H1 (cell line): Measurements from ENCODE around the gene TSPAN15. TPM values are rescaled to one million over a fixed set of nuclear protein-coding genes. Genes with fewer than 3 reads are reported as not detected.

Experiments used
- CTCF ChIA-PET: fragments of 300-600 bp; sonication (Branson Sonifier 250); formaldehyde crosslinking; loops from one replicate; lab custom pipeline; 2021; ENCODE audit not compliant: partially characterized antibody; lab: Charles Lee
- POLR2A ChIA-PET: fragments of 300-600 bp; sonication (Branson Sonifier 250); formaldehyde crosslinking; loops from one replicate; lab custom pipeline; 2021; ENCODE audit warnings: inconsistent platforms; ENCODE audit not compliant: partially characterized antibody; lab: Charles Lee
- DNase-seq, 2 experiments: peaks; one replicate each; pipeline versions ENCODE4 v3.0.0 to v3.0.0-alpha.2; 2010 to 2022; ENCODE audit warnings: low spot score in 2 of 2, low read depth in 1 of 2, mixed read lengths in 1 of 2
- FAIRE-seq: peaks from 2 replicates; lab custom pipeline; 2011; peaks lifted over from hg19 to GRCh38; lab: Jason Lieb, UNC
- H2AFZ ChIP-seq: 2 replicates; pipeline ENCODE4 v1.8.1; 2012; ENCODE audit warnings: low read length, inconsistent platforms
- H2AK5ac ChIP-seq: 2 replicates; pipeline ENCODE4 v1.6.1; 2013; ENCODE audit warnings: low read depth, low read length
- H2BK120ac ChIP-seq: replicated peaks from 2 replicates; pipeline ENCODE3; 2013; ENCODE audit warnings: low read depth, low read length, inconsistent platforms
- H2BK12ac ChIP-seq: 2 replicates; pipeline ENCODE4 v1.6.1; 2013; ENCODE audit warnings: low read depth, low read length
- H2BK15ac ChIP-seq: 2 replicates; pipeline ENCODE4 v1.6.1; 2013; ENCODE audit warnings: low read length
- H2BK20ac ChIP-seq: 2 replicates; pipeline ENCODE4 v1.6.1; 2013; ENCODE audit warnings: low read length
- H2BK5ac ChIP-seq: 2 replicates; pipeline ENCODE4 v1.6.1; 2013; ENCODE audit warnings: low read depth, low read length
- H3K14ac ChIP-seq: 2 replicates; pipeline ENCODE4 v1.6.1; 2013; ENCODE audit warnings: inconsistent platforms; ENCODE audit not compliant: insufficient read length
- H3K18ac ChIP-seq: 2 replicates; pipeline ENCODE4 v1.6.1; 2013; ENCODE audit warnings: low read length; ENCODE audit errors: extremely low read depth
- H3K23ac ChIP-seq: 2 replicates; pipeline ENCODE4 v1.6.1; 2013; ENCODE audit warnings: inconsistent platforms; ENCODE audit not compliant: insufficient read length
- H3K23me2 ChIP-seq: 2 replicates; pipeline ENCODE4 v1.6.1; 2013; ENCODE audit warnings: low read depth, low read length
- H3K27ac ChIP-seq: 2 replicates; pipeline ENCODE4 v1.6.1; 2011; ENCODE audit warnings: low read depth, low read length, inconsistent platforms
- H3K27me3 ChIP-seq, 4 experiments: replicated peaks in 1 of 4; 1 replicate in 1 of 4; 2 replicates in 3 of 4; pipeline versions ENCODE4 v1.6.1 to v1.8.1; 2011 to 2013; ENCODE audit warnings: low read length in 3 of 4, mild to moderate bottlenecking in 3 of 4, inconsistent platforms in 2 of 4, mixed read lengths in 2 of 4, moderate library complexity in 1 of 4; ENCODE audit not compliant: control insufficient read depth in 3 of 4, insufficient read depth in 3 of 4; ENCODE audit errors: extremely low read depth in 1 of 4
- H3K36me3 ChIP-seq, 4 experiments: 2 replicates each; pipeline versions ENCODE4 v1.6.1 to v1.8.1; 2011 to 2013; ENCODE audit warnings: mild to moderate bottlenecking in 4 of 4, low read length in 3 of 4, moderate library complexity in 2 of 4, control low read depth in 1 of 4, inconsistent platforms in 1 of 4; ENCODE audit not compliant: insufficient read depth in 4 of 4, control insufficient read depth in 2 of 4
- H3K4ac ChIP-seq: replicated peaks from 2 replicates; pipeline ENCODE3; 2013; ENCODE audit warnings: low read length, low read depth, mixed read lengths, inconsistent platforms; ENCODE audit not compliant: insufficient read length
- H3K4me1 ChIP-seq, 4 experiments: replicated peaks in 1 of 4; 1 replicate in 1 of 4; 2 replicates in 3 of 4; pipeline versions ENCODE4 v1.6.1 to v1.8.1; 2011 to 2013; ENCODE audit warnings: low read length in 3 of 4, inconsistent platforms in 2 of 4, mixed read lengths in 1 of 4; ENCODE audit not compliant: insufficient read depth in 4 of 4, control insufficient read depth in 3 of 4
- H3K4me2 ChIP-seq, 2 experiments: 2 replicates each; pipeline versions ENCODE4 v1.6.1 to v1.8.1; 2011 to 2013; ENCODE audit warnings: low read depth in 2 of 2, low read length in 2 of 2, control low read depth in 1 of 2, inconsistent platforms in 1 of 2, mild to moderate bottlenecking in 1 of 2; ENCODE audit not compliant: insufficient read depth in 1 of 2
- H3K4me3 ChIP-seq, 4 experiments: fragments of 200-600, 300-600 bp in 1 of 4; sonication (generic), shearing (Covaris generic), sonication (Bioruptor Twin) in 1 of 4; 2 replicates each; pipeline versions ENCODE4 v1.5.1 to v1.8.1; 2011 to 2016; ENCODE audit warnings: low read length in 4 of 4, low read depth in 3 of 4, control low read depth in 2 of 4, inconsistent platforms in 2 of 4, mild to moderate bottlenecking in 2 of 4, mixed read lengths in 1 of 4, moderate library complexity in 1 of 4; ENCODE audit not compliant: insufficient read depth in 2 of 4; ENCODE audit errors: extremely low read depth in 1 of 4
- H3K56ac ChIP-seq: replicated peaks from 2 replicates; pipeline ENCODE3; 2013; ENCODE audit warnings: low read depth, mild to moderate bottlenecking, mixed read lengths, low read length, inconsistent platforms; ENCODE audit not compliant: insufficient read length
- H3K79me1 ChIP-seq: 2 replicates; pipeline ENCODE4 v1.6.1; 2013; ENCODE audit warnings: low read depth, low read length, control low read depth
- H3K79me2 ChIP-seq, 2 experiments: 2 replicates each; pipeline versions ENCODE4 v1.6.1 to v1.8.1; 2012 to 2013; ENCODE audit warnings: low read length in 2 of 2, mild to moderate bottlenecking in 2 of 2, inconsistent platforms in 1 of 2; ENCODE audit not compliant: insufficient read depth in 2 of 2, control insufficient read depth in 1 of 2
- H3K9ac ChIP-seq, 4 experiments: replicated peaks in 1 of 4; 1 replicate in 1 of 4; 2 replicates in 3 of 4; pipeline versions ENCODE4 v1.6.1 to v1.8.1; 2011 to 2013; ENCODE audit warnings: low read depth in 3 of 4, low read length in 3 of 4, control low read depth in 2 of 4, mild to moderate bottlenecking in 2 of 4, moderate library complexity in 2 of 4, inconsistent platforms in 1 of 4; ENCODE audit errors: extremely low read depth in 1 of 4
- H3K9me3 ChIP-seq, 2 experiments: 2 replicates each; pipeline versions ENCODE4 v1.6.1 to v1.8.1; 2012 to 2013; ENCODE audit warnings: mild to moderate bottlenecking in 2 of 2, moderate library complexity in 2 of 2, control low read depth in 1 of 2, inconsistent platforms in 1 of 2, low read depth in 1 of 2, low read length in 1 of 2, mixed read lengths in 1 of 2; ENCODE audit not compliant: insufficient read depth in 2 of 2
- H4K20me1 ChIP-seq, 2 experiments: replicated peaks in 1 of 2; 2 replicates each; pipeline versions ENCODE3 to v1.8.1; 2011 to 2013; ENCODE audit warnings: inconsistent platforms in 2 of 2, low read length in 2 of 2, mild to moderate bottlenecking in 1 of 2; ENCODE audit not compliant: insufficient read depth in 2 of 2, control insufficient read depth in 1 of 2
- H4K5ac ChIP-seq: 2 replicates; pipeline ENCODE4 v1.6.1; 2013; ENCODE audit warnings: low read length, low read depth, mixed read lengths, inconsistent platforms; ENCODE audit not compliant: insufficient read length
- H4K8ac ChIP-seq: 2 replicates; pipeline ENCODE4 v1.8.0; 2013; ENCODE audit warnings: mild to moderate bottlenecking, moderate library complexity, low read length, inconsistent platforms; ENCODE audit not compliant: insufficient read depth; ENCODE audit errors: extremely low read depth
- H4K91ac ChIP-seq: replicated peaks from 2 replicates; pipeline ENCODE3; 2013; ENCODE audit warnings: low read length, mixed read lengths, inconsistent platforms; ENCODE audit not compliant: insufficient read length
- CEBPB ChIP-seq: IDR thresholded peaks from 2 replicates; pipeline ENCODE4 v1.6.1; 2012; ENCODE audit warnings: low read depth, low read length
- CTBP2 ChIP-seq: IDR thresholded peaks from 2 replicates; pipeline ENCODE4 v1.7.0; 2011; ENCODE audit warnings: borderline replicate concordance, mild to moderate bottlenecking, moderate library complexity, mixed read lengths, low read length; ENCODE audit not compliant: insufficient read depth, insufficient read length
- POLR2AphosphoS5 ChIP-seq: IDR thresholded peaks from 2 replicates; pipeline ENCODE4 v1.6.1; 2011; ENCODE audit warnings: low read depth, low read length
- SP2 ChIP-seq: IDR thresholded peaks from 2 replicates; pipeline ENCODE4 v1.6.1; 2012; ENCODE audit warnings: mild to moderate bottlenecking, low read length, inconsistent platforms
- TAF7 ChIP-seq: optimal IDR thresholded peaks from 2 replicates; pipeline ENCODE3; 2011; ENCODE audit warnings: low read depth, mild to moderate bottlenecking, inconsistent platforms, low read length, moderate library complexity, borderline replicate concordance
- YY1 ChIP-seq: IDR thresholded peaks from 2 replicates; pipeline ENCODE4 v1.6.1; 2011; ENCODE audit warnings: low read depth, mild to moderate bottlenecking, low read length
- WGBS, 2 experiments: shearing (Covaris generic) in 1 of 2; methylation state at CpG; one replicate each; pipeline versions ENCODE4 v1.1.6 to v1.1.7; 2013 to 2015; ENCODE audit warnings: low lambda C conversion rate in 2 of 2, mixed read lengths in 2 of 2, inconsistent platforms in 1 of 2, low coverage in 1 of 2, missing lambda C conversion rate in 1 of 2; ENCODE audit not compliant: insufficient replicate concordance in 2 of 2, insufficient coverage in 1 of 2, insufficient read length in 1 of 2; ENCODE audit errors: extremely low coverage in 1 of 2, missing lambda C conversion rate in 1 of 2; 5-methylcytosine and 5-hydroxymethylcytosine counted together
- polyA plus RNA-seq, 7 experiments: library from polyadenylated mRNA; depleted of rRNA in 3 of 7; stranded (reverse) in 5 of 7; unstranded in 2 of 7; fragments of >200 nt in 5 of 7; fragments of 200-250 nt in 2 of 7; gene quantifications; 1 replicate in 5 of 7; 2 replicates in 1 of 7; 4 replicates in 1 of 7; pipeline versions ENCODE4 v1.2.1 to v1.2.3, GENCODE V29; 2011 to 2013; ENCODE audit warnings: missing spikeins in 2 of 7, mixed read lengths in 2 of 7
- total RNA-seq: library from RNA; stranded (reverse); fragmentation: NEBNext Ultra II Directional; extraction: Animal tissue kit (Norgen Biotek cat#: 25700); gene quantifications from 2 replicates; pipeline ENCODE4 v1.2.1, GENCODE V29; 2021

TSPAN15 gene
- total and polyA plus RNA-seq, 2 of the 8 experiments (the other 6 are each of a cell fraction or from before 2014, with no cell fraction given), result 9.7 to 20.0 TPM

DNA sequence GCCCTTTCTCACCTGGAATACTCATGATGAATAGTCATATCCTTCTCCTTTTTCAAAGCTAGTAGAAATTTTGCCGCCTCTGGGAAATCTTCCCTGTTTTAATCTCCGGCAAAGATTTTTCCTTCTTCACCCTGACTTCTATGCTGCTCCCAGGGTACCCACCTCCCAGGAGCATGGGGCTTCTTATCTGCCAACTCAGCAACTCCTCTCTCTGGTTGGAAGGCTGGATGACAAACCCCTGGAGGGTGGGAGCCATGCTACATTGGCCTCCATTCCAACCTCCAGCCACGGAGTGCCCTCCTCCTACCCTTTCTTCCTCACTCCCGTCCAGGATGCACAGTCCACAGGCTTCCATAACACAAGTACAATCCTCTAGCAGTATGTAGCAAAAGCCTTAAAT is 102.1 kb downstream of the TSPAN15 start:
- Histone ChIP-seq H3K79me2 (0 out of 4 replicates have a peak, but pooled peaks cover 0 to 3% of the 10 kb centered on the region in 2 experiments), H3K23ac (no peak overlapping the region), H3K9me3 (peaks cover 16 to 18% of the 10 kb centered on the region in 2 experiments; a peak in 3 of 4 replicates), H4K20me1 (no peaks in the 10 kb centered on the region), H2BK120ac (no peak overlapping the region), H3K14ac (no peak overlapping the region), H3K23me2 (no peaks in the 10 kb centered on the region), H2BK12ac (no peak overlapping the region), H3K27me3 (no peaks in the 10 kb centered on the region; a peak in 3 of 7 replicates), H3K4ac (no peak overlapping the region), H2BK15ac (no peak overlapping the region; the same call in 1 of the 2 replicates), H2AFZ (no peak overlapping the region), H4K91ac (no peak overlapping the region), H3K9ac (no peak overlapping the region), H2BK20ac (no peak overlapping the region), H4K5ac (no peak overlapping the region), H3K4me1 (peaks cover 0 to 3% (median under 1%) of the 10 kb centered on the region in 4 experiments; a peak in 2 of 7 replicates), H4K8ac (no peak overlapping the region), H3K36me3 (no peaks in the 10 kb centered on the region), H3K27ac (no peak overlapping the region), H3K56ac (no peak overlapping the region), H3K79me1 (no peaks in the 10 kb centered on the region), H3K4me2 (no peak overlapping the region), H2BK5ac (no peak overlapping the region), H3K4me3 (no peak overlapping the region), H3K18ac (no peak overlapping the region), H2AK5ac (no peak overlapping the region)
- no peak for TF ChIP-seq SP2
- no peak for TF ChIP-seq POLR2AphosphoS5
- no peak for TF ChIP-seq CTBP2
- TF ChIP-seq TAF7, result no peak
- TF ChIP-seq CEBPB, result no peak
- TF ChIP-seq YY1, result no peak
- ChIA-PET POLR2A (interaction anchor here (1.0 kb wide), 1 partner anchor 14 kb away, joined by 3 read pairs; no protein-coding TSS in a partner anchor), CTCF (interaction anchor here (0.7 to 47.4 kb wide), 4 partner anchors 14 to 175 kb away, joined by 3 to 578 read pairs (median 3); no protein-coding TSS in a partner anchor)
- WGBS, 2 experiments, result 94% methylated on average over 4 of the region's 4 CpGs; no CpG with 5 or more reads in 1 of the 2 experiments
- DNase-seq (no peak), FAIRE-seq (no peak)
